ENCODE data around the gene MIPOL1.
"Not testable (repeated sequence)": the region's sequence is repeated elsewhere in the genome, so short reads cannot be mapped to it uniquely, and the experiment has no call there.

Gene MIPOL1

GRCh38 chr14:37284760-37285159, 87.0 kb downstream of the MIPOL1 start:
- no peak for DNase-seq (ENCODE audit: low read depth in 2 of 2)

GRCh38 chr14:37285220-37285619, 87.5 kb downstream of the MIPOL1 start:
- no peak for DNase-seq (ENCODE audit: low read depth in 2 of 2)

GRCh38 chr14:37289688-37290087, 92.0 kb downstream of the MIPOL1 start:
- no peak for DNase-seq (ENCODE audit: low read depth in 2 of 2)

- not testable (repeated sequence) for DNase-seq (ENCODE audit: low read depth in 2 of 2)
Measured at GRCh38 chr14:37295262-37295661, 97.5 kb downstream of the MIPOL1 start.

- DNase-seq (ENCODE audit: low read depth in 2 of 2) = no peak
Measured at GRCh38 chr14:37311252-37311651, 113.5 kb downstream of the MIPOL1 start.

- DNase-seq (ENCODE audit: low read depth in 2 of 2) = no peak
Measured at GRCh38 chr14:37318938-37319337, 121.2 kb downstream of the MIPOL1 start.

- no peak for DNase-seq (ENCODE audit: low read depth in 2 of 2)
Measured at GRCh38 chr14:37320106-37320505, 122.4 kb downstream of the MIPOL1 start.

GRCh38 chr14:37325332-37325731, 127.6 kb downstream of the MIPOL1 start:
- no peak for DNase-seq (ENCODE audit: low read depth in 2 of 2)

- no peak for DNase-seq (ENCODE audit: low read depth in 2 of 2)
Measured at GRCh38 chr14:37326434-37326833, 128.7 kb downstream of the MIPOL1 start.

- not testable (repeated sequence) for DNase-seq (ENCODE audit: low read depth in 2 of 2)
Measured at GRCh38 chr14:37327933-37328332, 130.2 kb downstream of the MIPOL1 start.

- no peak for DNase-seq (ENCODE audit: low read depth in 2 of 2)
Measured at GRCh38 chr14:37328673-37329072, 130.9 kb downstream of the MIPOL1 start.

- no peak for DNase-seq (ENCODE audit: low read depth in 2 of 2)
Measured at GRCh38 chr14:37329189-37330001, 131.7 kb downstream of the MIPOL1 start.

- no peak for DNase-seq (ENCODE audit: low read depth in 2 of 2)
Measured at GRCh38 chr14:37330910-37331309, 133.2 kb downstream of the MIPOL1 start.

- no peak for DNase-seq (ENCODE audit: low read depth in 2 of 2)
Measured at GRCh38 chr14:37340353-37340752, 142.6 kb downstream of the MIPOL1 start.

GRCh38 chr14:37343307-37344094, 145.8 kb downstream of the MIPOL1 start:
- DNase-seq (ENCODE audit: low read depth in 2 of 2) = no peak

- no peak for DNase-seq (ENCODE audit: low read depth in 2 of 2)
Measured at GRCh38 chr14:37363661-37364060, 165.9 kb downstream of the MIPOL1 start.

GRCh38 chr14:37369425-37369824, 171.7 kb downstream of the MIPOL1 start:
- DNase-seq (ENCODE audit: low read depth in 2 of 2) = no peak

- DNase-seq (ENCODE audit: low read depth in 2 of 2) = no peak
Measured at GRCh38 chr14:37375566-37375965, 177.8 kb downstream of the MIPOL1 start.

- no peak for DNase-seq (ENCODE audit: low read depth in 2 of 2)
Measured at GRCh38 chr14:37376944-37377609, 179.3 kb downstream of the MIPOL1 start.

- no peak for DNase-seq (ENCODE audit: low read depth in 2 of 2)
Measured at GRCh38 chr14:37384870-37385596, 187.3 kb downstream of the MIPOL1 start.

GRCh38 chr14:37397157-37397940, 199.6 kb downstream of the MIPOL1 start:
- not testable (repeated sequence) for DNase-seq (ENCODE audit: low read depth in 2 of 2)

Measured in activated CD8-positive, alpha-beta memory T cell treated with anti-CD3 and anti-CD28 coated beads for 4 hours (primary cell).